ENCODE results near the gene MBD2. TPM values are rescaled to one million over a fixed set of nuclear protein-coding genes. Genes with fewer than 3 reads are reported as not detected.

The MBD2 gene
- total and polyA plus RNA-seq, 9 donors, result 21.9 to 59.0 (median 45.0) TPM

DNA sequence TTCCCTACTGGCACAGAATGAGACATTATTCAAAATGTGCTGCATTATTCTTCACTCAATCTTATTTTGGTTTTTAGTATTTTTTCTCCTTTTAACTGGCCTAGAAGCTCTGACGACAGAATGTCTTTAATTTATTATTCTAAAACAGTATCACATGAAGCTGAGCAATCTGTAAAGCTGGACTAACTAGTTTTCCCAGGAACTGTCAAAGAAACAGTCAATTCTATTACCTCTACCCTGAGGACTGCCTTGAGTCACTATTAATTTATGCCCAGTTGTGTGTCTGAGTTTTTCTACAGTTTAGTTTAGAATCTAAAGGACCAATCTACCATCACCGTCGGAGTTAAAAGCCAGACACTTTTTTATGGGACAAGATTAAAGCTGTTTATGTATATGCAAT, 31.6 kb downstream of the MBD2 start:
- no peak for DNase-seq
- Histone ChIP-seq H3K27me3 (no peaks in the 10 kb centered on the region), H3K4me1 (ENCODE audit: insufficient read depth) (no peaks in the 10 kb centered on the region), H3K9me3 (no peaks in the 10 kb centered on the region), H3K36me3 (no peaks in the 10 kb centered on the region), H3K27ac (no peak overlapping the region), H3K4me3 (no peak overlapping the region)
- TF ChIP-seq EP300 (IDR thresholded peaks at IDR 0.05) (no peak), CTCF (IDR thresholded peaks at IDR 0.05) (no peak), POLR2A (IDR thresholded peaks at IDR 0.05) (no peak)
- 78 to 90% (median 86%) methylated on average over 3 of the region's 3 CpGs for WGBS, 3 donors
- intact Hi-C loops (cut with DNase I), result no loop called here

GRCh38 chr18:54192415-54192814, 32.1 kb downstream of the MBD2 start:
- WGBS, 3 donors, result 94 to 96% (median 95%) methylated on average over 4 of the region's 4 CpGs
- no peak for TF ChIP-seq POLR2A (IDR thresholded peaks at IDR 0.05)
- TF ChIP-seq EP300 (IDR thresholded peaks at IDR 0.05), result no peak
- no peak for TF ChIP-seq CTCF (IDR thresholded peaks at IDR 0.05)
- Histone ChIP-seq H3K4me3 (no peak overlapping the region), H3K36me3 (no peaks in the 10 kb centered on the region), H3K4me1 (ENCODE audit: insufficient read depth) (no peaks in the 10 kb centered on the region), H3K9me3 (no peaks in the 10 kb centered on the region), H3K27ac (no peak overlapping the region), H3K27me3 (no peaks in the 10 kb centered on the region)
- intact Hi-C loops (cut with DNase I), result no loop called here
- no peak for DNase-seq

DNA sequence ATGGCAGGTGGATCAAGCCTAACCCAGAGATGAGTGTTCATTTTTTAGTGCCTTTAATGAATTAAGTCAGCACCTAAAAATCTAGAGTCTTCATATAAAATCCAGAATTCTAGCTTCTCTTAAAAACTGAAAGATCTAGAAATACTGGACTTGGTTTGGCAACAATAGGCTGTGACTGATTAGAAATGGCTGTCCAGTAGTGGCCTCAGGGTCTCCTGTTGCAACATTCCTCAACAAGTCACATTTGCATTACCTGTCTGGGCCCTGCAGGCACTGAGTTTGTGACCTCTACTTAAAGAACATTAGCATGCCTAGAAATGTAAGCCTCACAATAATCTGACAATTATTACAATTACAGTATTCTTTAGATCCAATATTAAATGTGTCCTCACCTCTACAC, 33.1 kb downstream of the MBD2 start:
- Histone ChIP-seq H3K27me3 (no peaks in the 10 kb centered on the region), H3K4me3 (no peak overlapping the region), H3K9me3 (no peaks in the 10 kb centered on the region), H3K27ac (no peak overlapping the region), H3K36me3 (no peaks in the 10 kb centered on the region), H3K4me1 (ENCODE audit: insufficient read depth) (no peaks in the 10 kb centered on the region)
- TF ChIP-seq EP300 (IDR thresholded peaks at IDR 0.05) (no peak), POLR2A (IDR thresholded peaks at IDR 0.05) (no peak), CTCF (IDR thresholded peaks at IDR 0.05) (no peak)
- intact Hi-C loops (cut with DNase I), result no loop called here
- no peak for DNase-seq

GRCh38 chr18:54187372-54187771, 37.1 kb downstream of the MBD2 start:
- Histone ChIP-seq H3K9me3 (no peaks in the 10 kb centered on the region), H3K36me3 (no peaks in the 10 kb centered on the region), H3K4me3 (no peak overlapping the region), H3K4me1 (ENCODE audit: insufficient read depth) (no peaks in the 10 kb centered on the region), H3K27ac (no peak overlapping the region), H3K27me3 (no peaks in the 10 kb centered on the region)
- 96 to 97% (median 97%) methylated on average over 3 of the region's 3 CpGs for WGBS, 3 donors
- TF ChIP-seq EP300 (IDR thresholded peaks at IDR 0.05) (no peak), CTCF (IDR thresholded peaks at IDR 0.05) (no peak), POLR2A (IDR thresholded peaks at IDR 0.05) (no peak)
- no peak for DNase-seq
- intact Hi-C loops (cut with DNase I), result no loop called here

- Histone ChIP-seq H3K4me1 (ENCODE audit: insufficient read depth) (no peaks in the 10 kb centered on the region), H3K9me3 (no peaks in the 10 kb centered on the region), H3K36me3 (no peaks in the 10 kb centered on the region), H3K27ac (no peak overlapping the region), H3K27me3 (no peaks in the 10 kb centered on the region), H3K4me3 (no peak overlapping the region)
- intact Hi-C loops (cut with DNase I), result no loop called here
- no peak for TF ChIP-seq POLR2A (IDR thresholded peaks at IDR 0.05)
- no peak for TF ChIP-seq EP300 (IDR thresholded peaks at IDR 0.05)
- TF ChIP-seq CTCF (IDR thresholded peaks at IDR 0.05), result no peak
- no peak for DNase-seq
Measured at GRCh38 chr18:54184836-54185235, 39.6 kb downstream of the MBD2 start.
